K562 (cell line): ENCODE measurements around the gene PTRHD1.

Experiments used
- POLR2A ChIP-seq: fragments of 450-650 bp; conservative IDR thresholded peaks from 2 replicates; pipeline ENCODE4 v1.6.1; 2016
- SMAD1 ChIP-seq: fragments of 150-350 bp; IDR thresholded peaks from 2 replicates; pipeline ENCODE4 v1.6.1; 2014; ENCODE audit warnings: low read length, low read depth; ENCODE audit not compliant: partially characterized antibody
- TAF1 ChIP-seq: IDR thresholded peaks from 2 replicates; pipeline ENCODE4 v1.6.1; 2011; ENCODE audit warnings: mild to moderate bottlenecking, low read length, moderate library complexity; ENCODE audit not compliant: insufficient read depth, control insufficient read depth, severe bottlenecking; ENCODE audit errors: extremely low read depth
- TBP ChIP-seq: optimal IDR thresholded peaks from 2 replicates; pipeline ENCODE3; 2011; ENCODE audit warnings: low read depth, low read length, improper control_type of control experiment
- ZNF175 ChIP-seq: fragments of 200-800 bp; sonication (Bioruptor generic); IDR thresholded peaks from 2 replicates; pipeline ENCODE4 v1.6.1; 2016; ENCODE audit warnings: low read depth, mild to moderate bottlenecking, missing genetic modification characterization, missing compliant biosample characterization
- ZNF324 ChIP-seq: fragments of 250-450 bp; sonication (Bioruptor Pico); IDR thresholded peaks from 2 replicates; pipeline ENCODE4 v1.4.0; 2020; ENCODE audit warnings: mild to moderate bottlenecking
- TF ChIP-seq, protein P1 (sequence below): sonication (generic); formaldehyde crosslinking; IDR thresholded peaks from 2 replicates; pipeline ENCODE4 v1.4.0; 2020; ENCODE audit warnings: mild to moderate bottlenecking, missing genetic modification reagents
- TF ChIP-seq, protein P2 (sequence below): fragments of 150-350 bp; IDR thresholded peaks from 2 replicates; pipeline ENCODE4 v1.6.1; 2014; ENCODE audit warnings: low read depth, mild to moderate bottlenecking, low read length, borderline replicate concordance
- TF ChIP-seq, protein P3 (sequence below): fragments of 450-650 bp; conservative IDR thresholded peaks from 2 replicates; pipeline ENCODE4 v1.6.1; 2016; ENCODE audit warnings: missing genetic modification characterization, low read depth, mild to moderate bottlenecking, missing compliant biosample characterization, moderate library complexity
- TF ChIP-seq, protein P4 (sequence below), 3 experiments: IDR thresholded peaks in 2 of 3; conservative IDR thresholded peaks in 1 of 3; 2 replicates each; pipeline ENCODE4 v1.5.1; 2011 to 2012; ENCODE audit warnings: low read length in 3 of 3, mild to moderate bottlenecking in 3 of 3, control low read depth in 2 of 3, improper control_type of control experiment in 1 of 3, inconsistent platforms in 1 of 3, low read depth in 1 of 3, mixed read lengths in 1 of 3, moderate library complexity in 1 of 3; ENCODE audit not compliant: insufficient read depth in 2 of 3
- TF ChIP-seq, protein P5 (sequence below): fragments of 450-650 bp; IDR thresholded peaks from 2 replicates; pipeline ENCODE4 v1.6.1; 2016; ENCODE audit warnings: antibody characterized with exemption

DNA sequence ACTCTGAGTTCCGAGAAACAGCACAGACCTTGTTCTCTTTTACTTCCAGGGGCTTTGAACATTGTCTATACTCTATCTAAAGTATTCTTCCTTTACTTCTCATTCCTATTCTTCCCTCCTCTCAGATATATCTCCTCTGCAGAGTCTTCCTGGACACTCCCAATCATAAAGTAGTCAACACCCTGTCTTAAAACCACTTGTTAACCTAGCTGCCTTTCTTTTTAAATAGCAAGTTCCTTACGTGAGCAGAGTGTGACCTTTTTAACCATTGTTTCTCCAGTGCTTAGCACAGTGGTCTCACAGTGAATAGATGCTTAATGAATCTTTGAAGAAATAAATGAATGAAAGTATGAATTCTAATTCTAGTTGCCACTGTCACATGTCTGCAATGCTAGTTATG, 47.4 kb downstream of the PTRHD1 start:
- TF ChIP-seq, protein P1, sequence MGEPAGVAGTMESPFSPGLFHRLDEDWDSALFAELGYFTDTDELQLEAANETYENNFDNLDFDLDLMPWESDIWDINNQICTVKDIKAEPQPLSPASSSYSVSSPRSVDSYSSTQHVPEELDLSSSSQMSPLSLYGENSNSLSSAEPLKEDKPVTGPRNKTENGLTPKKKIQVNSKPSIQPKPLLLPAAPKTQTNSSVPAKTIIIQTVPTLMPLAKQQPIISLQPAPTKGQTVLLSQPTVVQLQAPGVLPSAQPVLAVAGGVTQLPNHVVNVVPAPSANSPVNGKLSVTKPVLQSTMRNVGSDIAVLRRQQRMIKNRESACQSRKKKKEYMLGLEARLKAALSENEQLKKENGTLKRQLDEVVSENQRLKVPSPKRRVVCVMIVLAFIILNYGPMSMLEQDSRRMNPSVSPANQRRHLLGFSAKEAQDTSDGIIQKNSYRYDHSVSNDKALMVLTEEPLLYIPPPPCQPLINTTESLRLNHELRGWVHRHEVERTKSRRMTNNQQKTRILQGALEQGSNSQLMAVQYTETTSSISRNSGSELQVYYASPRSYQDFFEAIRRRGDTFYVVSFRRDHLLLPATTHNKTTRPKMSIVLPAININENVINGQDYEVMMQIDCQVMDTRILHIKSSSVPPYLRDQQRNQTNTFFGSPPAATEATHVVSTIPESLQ (CRISPR knock-in tag) = no peak
- TF ChIP-seq ZNF324 (CRISPR knock-in tag) = no peak
- TF ChIP-seq ZNF175 = no peak
- TF ChIP-seq TAF1 = no peak
- no peak for TF ChIP-seq TBP
- TF ChIP-seq, protein P2, sequence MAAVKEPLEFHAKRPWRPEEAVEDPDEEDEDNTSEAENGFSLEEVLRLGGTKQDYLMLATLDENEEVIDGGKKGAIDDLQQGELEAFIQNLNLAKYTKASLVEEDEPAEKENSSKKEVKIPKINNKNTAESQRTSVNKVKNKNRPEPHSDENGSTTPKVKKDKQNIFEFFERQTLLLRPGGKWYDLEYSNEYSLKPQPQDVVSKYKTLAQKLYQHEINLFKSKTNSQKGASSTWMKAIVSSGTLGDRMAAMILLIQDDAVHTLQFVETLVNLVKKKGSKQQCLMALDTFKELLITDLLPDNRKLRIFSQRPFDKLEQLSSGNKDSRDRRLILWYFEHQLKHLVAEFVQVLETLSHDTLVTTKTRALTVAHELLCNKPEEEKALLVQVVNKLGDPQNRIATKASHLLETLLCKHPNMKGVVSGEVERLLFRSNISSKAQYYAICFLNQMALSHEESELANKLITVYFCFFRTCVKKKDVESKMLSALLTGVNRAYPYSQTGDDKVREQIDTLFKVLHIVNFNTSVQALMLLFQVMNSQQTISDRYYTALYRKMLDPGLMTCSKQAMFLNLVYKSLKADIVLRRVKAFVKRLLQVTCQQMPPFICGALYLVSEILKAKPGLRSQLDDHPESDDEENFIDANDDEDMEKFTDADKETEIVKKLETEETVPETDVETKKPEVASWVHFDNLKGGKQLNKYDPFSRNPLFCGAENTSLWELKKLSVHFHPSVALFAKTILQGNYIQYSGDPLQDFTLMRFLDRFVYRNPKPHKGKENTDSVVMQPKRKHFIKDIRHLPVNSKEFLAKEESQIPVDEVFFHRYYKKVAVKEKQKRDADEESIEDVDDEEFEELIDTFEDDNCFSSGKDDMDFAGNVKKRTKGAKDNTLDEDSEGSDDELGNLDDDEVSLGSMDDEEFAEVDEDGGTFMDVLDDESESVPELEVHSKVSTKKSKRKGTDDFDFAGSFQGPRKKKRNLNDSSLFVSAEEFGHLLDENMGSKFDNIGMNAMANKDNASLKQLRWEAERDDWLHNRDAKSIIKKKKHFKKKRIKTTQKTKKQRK = no peak
- TF ChIP-seq, protein P3, sequence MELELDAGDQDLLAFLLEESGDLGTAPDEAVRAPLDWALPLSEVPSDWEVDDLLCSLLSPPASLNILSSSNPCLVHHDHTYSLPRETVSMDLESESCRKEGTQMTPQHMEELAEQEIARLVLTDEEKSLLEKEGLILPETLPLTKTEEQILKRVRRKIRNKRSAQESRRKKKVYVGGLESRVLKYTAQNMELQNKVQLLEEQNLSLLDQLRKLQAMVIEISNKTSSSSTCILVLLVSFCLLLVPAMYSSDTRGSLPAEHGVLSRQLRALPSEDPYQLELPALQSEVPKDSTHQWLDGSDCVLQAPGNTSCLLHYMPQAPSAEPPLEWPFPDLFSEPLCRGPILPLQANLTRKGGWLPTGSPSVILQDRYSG (tag) = no peak
- TF ChIP-seq SMAD1 = no peak
- TF ChIP-seq, protein P4, sequence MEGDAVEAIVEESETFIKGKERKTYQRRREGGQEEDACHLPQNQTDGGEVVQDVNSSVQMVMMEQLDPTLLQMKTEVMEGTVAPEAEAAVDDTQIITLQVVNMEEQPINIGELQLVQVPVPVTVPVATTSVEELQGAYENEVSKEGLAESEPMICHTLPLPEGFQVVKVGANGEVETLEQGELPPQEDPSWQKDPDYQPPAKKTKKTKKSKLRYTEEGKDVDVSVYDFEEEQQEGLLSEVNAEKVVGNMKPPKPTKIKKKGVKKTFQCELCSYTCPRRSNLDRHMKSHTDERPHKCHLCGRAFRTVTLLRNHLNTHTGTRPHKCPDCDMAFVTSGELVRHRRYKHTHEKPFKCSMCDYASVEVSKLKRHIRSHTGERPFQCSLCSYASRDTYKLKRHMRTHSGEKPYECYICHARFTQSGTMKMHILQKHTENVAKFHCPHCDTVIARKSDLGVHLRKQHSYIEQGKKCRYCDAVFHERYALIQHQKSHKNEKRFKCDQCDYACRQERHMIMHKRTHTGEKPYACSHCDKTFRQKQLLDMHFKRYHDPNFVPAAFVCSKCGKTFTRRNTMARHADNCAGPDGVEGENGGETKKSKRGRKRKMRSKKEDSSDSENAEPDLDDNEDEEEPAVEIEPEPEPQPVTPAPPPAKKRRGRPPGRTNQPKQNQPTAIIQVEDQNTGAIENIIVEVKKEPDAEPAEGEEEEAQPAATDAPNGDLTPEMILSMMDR (IDR thresholded peaks at IDR 0.05 in 2 of 3, conservative IDR thresholded peaks at IDR 0.05 in 1 of 3; ENCODE audit: insufficient read depth in 2 of 3, low read depth in 1 of 3, low read length in 3 of 3) = no peak
- TF ChIP-seq POLR2A = no peak
- TF ChIP-seq, protein P5, sequence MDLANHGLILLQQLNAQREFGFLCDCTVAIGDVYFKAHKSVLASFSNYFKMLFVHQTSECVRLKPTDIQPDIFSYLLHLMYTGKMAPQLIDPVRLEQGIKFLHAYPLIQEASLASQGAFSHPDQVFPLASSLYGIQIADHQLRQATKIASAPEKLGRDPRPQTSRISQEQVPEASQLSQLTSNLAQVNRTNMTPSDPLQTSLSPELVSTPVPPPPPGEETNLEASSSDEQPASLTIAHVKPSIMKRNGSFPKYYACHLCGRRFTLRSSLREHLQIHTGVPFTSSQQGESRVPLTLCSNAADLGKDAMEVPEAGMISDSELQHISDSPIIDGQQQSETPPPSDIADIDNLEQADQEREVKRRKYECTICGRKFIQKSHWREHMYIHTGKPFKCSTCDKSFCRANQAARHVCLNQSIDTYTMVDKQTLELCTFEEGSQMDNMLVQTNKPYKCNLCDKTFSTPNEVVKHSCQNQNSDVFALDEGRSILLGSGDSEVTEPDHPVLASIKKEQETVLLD = no peak
